GM21526 (cell line): ENCODE measurements around the gene SLC22A6.

Source experiments
- ATAC-seq: cut with Tn5 transposase; IDR thresholded peaks from one replicate; pipeline ENCODE4 v1.9.1; 2021; ENCODE audit warnings: moderate library complexity; ENCODE audit not compliant: unreplicated experiment, low FRiP score

SLC22A6 gene

DNA sequence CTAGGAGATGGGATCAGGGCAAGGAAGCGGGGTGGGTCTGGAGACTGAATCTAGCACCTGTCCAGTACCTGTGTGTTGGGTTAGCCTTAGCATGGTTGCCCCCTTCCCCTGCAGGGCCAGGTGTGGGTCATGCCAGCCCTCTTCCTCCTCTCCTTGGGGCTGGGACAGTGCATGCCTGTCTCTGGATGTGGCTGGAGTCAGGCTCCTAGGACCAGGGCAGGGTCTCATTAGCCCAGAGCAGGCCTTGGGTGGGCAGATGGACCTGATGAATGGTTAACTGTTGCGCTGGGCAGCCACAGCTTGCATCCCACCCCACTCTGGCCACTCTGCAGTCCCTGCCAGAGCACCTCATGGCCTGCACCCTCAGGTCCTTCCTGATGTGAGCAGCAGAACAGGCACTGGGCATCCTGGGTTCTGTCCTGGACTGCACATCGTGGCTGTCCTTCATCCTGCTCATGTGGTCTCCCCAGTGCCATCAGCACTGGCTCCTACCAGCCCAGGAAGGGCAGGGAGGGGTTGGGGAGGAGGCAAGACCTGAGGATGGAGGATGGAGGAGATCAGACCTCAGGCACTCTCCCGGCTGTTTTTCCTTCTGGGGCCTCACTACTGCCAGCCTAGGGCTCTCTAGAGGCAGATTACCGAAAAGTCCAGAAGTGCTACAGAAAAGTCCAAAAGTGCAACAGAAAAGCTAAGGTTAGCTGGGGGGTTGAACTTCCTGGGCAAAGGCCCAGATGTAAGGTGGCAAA, 50.8 kb downstream of the SLC22A6 start:
- ATAC-seq: no peak

DNA sequence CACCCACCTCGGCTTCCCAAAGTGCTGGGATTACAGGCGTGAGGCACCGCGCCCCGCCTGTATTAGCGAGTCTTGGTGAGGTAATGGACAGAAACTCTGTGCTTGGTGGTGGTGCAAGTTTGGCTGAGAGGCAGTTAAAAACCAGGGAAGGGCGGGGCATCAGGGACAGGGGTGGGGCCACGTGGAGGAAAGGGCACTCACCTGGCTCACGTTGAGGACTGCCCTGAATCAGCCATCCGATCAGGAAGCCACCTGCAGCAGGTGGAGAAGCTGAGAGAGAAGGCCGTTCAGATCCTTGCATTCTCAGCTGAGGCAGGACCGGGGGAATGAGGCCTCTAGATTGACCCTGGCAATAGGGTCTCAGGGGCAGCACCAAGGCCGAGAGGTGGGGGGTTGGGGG, 51.5 kb downstream of the SLC22A6 start:
- ATAC-seq: no peak

DNA sequence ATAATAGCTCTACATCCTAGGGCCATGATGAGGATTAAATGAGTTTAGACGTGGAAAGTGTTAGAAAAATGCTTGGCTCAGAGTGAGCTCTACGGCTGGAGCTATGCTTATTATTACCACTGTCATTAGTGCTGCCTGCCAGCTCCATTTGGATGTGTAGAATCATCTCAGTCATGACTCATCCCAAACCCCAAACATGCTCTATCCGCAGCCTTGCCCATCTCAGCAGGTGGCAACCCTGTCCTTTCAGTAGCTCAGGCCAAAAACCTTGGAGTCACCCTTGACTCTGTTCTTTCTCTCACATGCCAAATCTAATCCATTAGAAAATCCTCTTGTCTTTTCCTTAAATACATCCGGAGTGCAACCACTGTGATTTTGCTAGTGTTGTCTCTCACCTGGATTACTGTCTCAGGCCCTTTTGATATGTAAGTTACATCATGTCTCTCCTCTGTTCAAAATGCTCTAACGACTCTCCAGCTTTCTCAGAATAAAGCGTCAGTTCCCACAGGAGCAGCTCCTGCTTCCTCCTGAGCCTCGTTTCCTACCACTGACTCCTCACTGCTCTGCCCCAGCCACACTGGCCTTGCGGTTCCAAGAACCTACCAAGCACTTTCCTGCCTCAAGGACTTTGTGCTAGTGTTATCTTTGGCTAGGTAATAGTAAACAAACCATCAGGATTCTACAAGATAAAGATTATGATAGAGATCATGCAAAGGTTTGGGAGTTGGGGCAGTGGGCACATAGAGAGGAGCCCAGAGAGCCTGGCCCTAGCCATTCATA, 53.1 kb downstream of the SLC22A6 start:
- ATAC-seq: no peak

DNA sequence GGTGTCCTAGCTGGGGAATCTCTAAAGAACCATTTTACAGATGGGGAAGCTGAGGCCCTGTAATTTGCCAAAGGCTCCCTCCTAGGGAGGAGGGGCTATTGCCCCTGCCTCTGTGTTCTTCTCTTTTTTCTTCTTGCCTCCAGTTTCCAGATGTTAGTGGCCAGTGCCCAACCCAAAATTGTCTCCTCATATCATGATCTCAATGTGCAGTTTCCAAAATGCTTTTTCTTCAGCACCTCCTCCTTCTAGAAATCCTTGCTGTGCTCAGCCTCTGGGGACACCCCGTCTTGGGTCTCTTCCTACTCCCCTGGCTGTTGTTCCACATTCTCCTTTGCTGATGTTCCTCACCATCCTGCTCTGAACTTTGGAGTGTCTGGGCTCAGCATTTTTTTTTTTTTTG, 54.1 kb downstream of the SLC22A6 start:
- no peak for ATAC-seq

DNA sequence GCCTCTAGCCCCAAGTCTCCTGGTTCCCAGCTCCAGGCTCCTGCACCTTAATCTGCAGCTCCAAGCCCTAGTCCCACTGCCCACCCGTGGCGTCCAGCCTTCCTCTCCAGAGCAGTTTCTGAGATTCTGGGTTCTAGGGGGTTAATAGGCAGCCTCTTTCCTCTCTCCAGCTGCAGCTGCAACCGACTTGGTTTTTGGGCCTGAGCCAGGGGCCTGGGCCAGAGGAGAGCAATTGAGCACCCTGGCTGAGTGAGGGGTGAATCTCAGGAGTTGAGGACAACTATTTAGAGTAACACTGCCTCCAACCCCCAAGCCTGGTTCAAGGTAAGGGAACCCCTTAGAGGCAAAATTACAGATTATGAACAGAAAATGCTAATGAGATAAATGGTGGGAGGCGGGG, 54.6 kb downstream of the SLC22A6 start:
- ATAC-seq: no peak

DNA sequence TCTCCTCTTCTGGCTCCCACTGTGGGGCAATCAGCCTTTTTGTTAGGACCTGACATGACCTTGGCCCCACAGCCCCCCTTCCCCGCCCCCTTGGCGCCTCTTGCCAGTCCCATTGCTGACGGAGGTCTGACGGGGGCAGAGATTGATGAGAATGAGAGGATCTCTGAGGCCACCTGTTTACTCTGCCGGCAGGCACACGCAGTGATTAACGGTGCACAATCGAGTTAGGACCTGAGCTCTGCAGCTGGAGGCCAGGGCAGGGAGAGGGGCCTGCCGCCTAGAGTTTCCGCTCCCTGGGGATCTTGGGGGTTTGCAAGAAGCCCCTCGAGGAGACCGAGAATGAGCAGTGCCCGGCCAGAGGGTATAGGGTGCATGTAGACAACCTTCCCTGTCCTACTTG, 56.8 kb downstream of the SLC22A6 start:
- no peak for ATAC-seq

DNA sequence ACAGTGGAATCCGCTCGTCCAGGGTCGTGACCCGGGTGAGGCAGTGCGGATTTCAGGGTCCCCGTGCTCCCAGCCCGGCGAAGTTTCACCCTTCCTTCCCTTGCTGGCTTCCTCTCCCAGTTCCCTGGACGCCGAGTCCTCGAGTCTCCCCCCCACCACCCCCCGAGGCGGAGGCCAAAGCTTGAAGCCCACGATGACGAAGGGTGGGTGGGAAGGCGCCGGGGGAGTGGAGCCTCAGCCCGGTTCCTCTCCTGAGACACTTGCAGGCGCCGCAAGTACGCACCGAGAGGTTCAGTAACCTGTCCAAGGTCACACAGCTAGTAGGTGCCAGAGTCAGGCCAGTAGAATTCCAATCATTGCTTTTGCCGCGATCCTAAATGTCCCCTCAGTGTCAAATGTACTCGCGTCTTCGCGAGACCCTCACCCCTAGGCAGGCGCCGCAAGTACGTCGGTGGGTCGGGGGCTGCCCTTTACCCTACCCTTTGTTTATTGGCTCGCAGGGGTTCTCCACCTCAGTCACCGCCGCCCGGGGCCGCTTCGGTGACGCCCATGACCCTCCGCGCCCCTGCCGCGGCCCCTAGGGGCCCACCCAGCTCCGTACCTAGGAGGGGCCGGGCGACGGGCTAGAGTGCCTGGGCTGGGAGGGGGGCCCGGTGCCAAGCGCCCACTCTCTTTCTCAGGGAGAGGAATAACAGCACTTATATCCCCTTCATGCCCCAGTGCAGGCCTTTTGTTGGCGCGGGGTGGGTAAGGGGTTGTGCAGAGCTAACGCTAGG, 57.9 kb downstream of the SLC22A6 start:
- ATAC-seq: no peak
